A549 (cell line): Measurements from ENCODE around the gene SULF2. TPM values are rescaled to one million over a fixed set of nuclear protein-coding genes. Genes with fewer than 3 reads are reported as not detected.

ENCODE experiments used
- ATAC-seq, 2 experiments: fragments of 200-7000 bp in 1 of 2; fragments of >200 bp in 1 of 2; cut with Nextera tagmentation in 1 of 2; cut with Tn5 transposase in 1 of 2; 3 replicates each; pipeline versions ENCODE4 v1.8.0 to v1.9.1; 2018 to 2020; ENCODE audit warnings: mild to moderate bottlenecking in 1 of 2, moderate library complexity in 1 of 2
- CTCF ChIA-PET: fragments of 300-600 bp; sonication (Branson Sonifier 250); formaldehyde crosslinking; extraction: SDS; loops from one replicate; lab custom pipeline; 2021; ENCODE audit warnings: antibody characterized with exemption, inconsistent platforms; lab: Yijun Ruan, JAX
- POLR2A ChIA-PET: fragments of 350-600 bp; formaldehyde crosslinking; extraction: SDS; loops from one replicate; lab custom pipeline; 2021; ENCODE audit warnings: antibody characterized with exemption, inconsistent platforms; lab: Yijun Ruan, JAX
- DNase-seq, 2 experiments: peaks; one replicate each; pipeline versions ENCODE4 v3.0.0 to v3.0.0-alpha.2; 2011 to 2016; ENCODE audit warnings: low read depth in 1 of 2, low spot score in 1 of 2
- FAIRE-seq: peaks from 2 replicates; lab custom pipeline; 2011; peaks lifted over from hg19 to GRCh38; lab: Jason Lieb, UNC
- H3K27ac ChIP-seq, 2 experiments: fragments of >200 bp; sonication (Bioruptor Twin); formaldehyde crosslinking; 3 replicates each; pipeline ENCODE4 v1.5.1; 2016 to 2017
- H3K4me1 ChIP-seq: fragments of >200 bp; sonication (Bioruptor Twin); formaldehyde crosslinking; 3 replicates; pipeline ENCODE4 v1.6.1; 2016
- H3K4me2 ChIP-seq: fragments of >200 bp; sonication (Bioruptor Twin); formaldehyde crosslinking; 3 replicates; pipeline ENCODE4 v1.6.1; 2016
- H3K4me3 ChIP-seq: fragments of >200 bp; sonication (Bioruptor Twin); formaldehyde crosslinking; 3 replicates; pipeline ENCODE4 v1.5.1; 2016
- H3K9me3 ChIP-seq: fragments of >200 bp; sonication (Bioruptor Twin); formaldehyde crosslinking; 3 replicates; pipeline ENCODE4 v1.6.1; 2016
- BCL3 ChIP-seq: fragments of >200 bp; sonication (Bioruptor Twin); formaldehyde crosslinking; IDR thresholded peaks from 3 replicates; pipeline ENCODE4 v1.6.1; 2016
- BHLHE40 ChIP-seq: IDR thresholded peaks from 2 replicates; pipeline ENCODE4 v1.6.1; 2012; ENCODE audit warnings: low read depth, low read length, inconsistent platforms
- EHF ChIP-seq: fragments of 250-450 bp; sonication (Bioruptor Pico); IDR thresholded peaks from 2 replicates; pipeline ENCODE4 v1.5.0; 2020; ENCODE audit warnings: mild to moderate bottlenecking
- ELK1 ChIP-seq: fragments of 150-350 bp; IDR thresholded peaks from 2 replicates; pipeline ENCODE4 v1.6.1; 2014; ENCODE audit warnings: low read depth, mild to moderate bottlenecking, low read length
- ESRRA ChIP-seq: fragments of 150-350 bp; IDR thresholded peaks from 2 replicates; pipeline ENCODE4 v1.6.1; 2014; ENCODE audit warnings: mild to moderate bottlenecking, low read length, borderline replicate concordance
- GATA3 ChIP-seq: IDR thresholded peaks from 2 replicates; pipeline ENCODE4 v1.6.1; 2012; ENCODE audit warnings: borderline replicate concordance
- HEYL ChIP-seq: fragments of 250-450 bp; sonication (Bioruptor Pico); IDR thresholded peaks from 2 replicates; pipeline ENCODE4 v1.8.0; 2021; ENCODE audit warnings: mild to moderate bottlenecking, moderate library complexity
- HOXA7 ChIP-seq: fragments of 250-450 bp; sonication (Bioruptor Pico); IDR thresholded peaks from 2 replicates; pipeline ENCODE4 v1.5.0; 2020; ENCODE audit warnings: mild to moderate bottlenecking, moderate library complexity
- HOXB13 ChIP-seq: fragments of 250-450 bp; sonication (Bioruptor Pico); IDR thresholded peaks from 2 replicates; pipeline ENCODE4 v1.5.0; 2020; ENCODE audit warnings: low read depth, mild to moderate bottlenecking, moderate library complexity
- KDM5A ChIP-seq: fragments of 200-600 bp; sonication (generic); IDR thresholded peaks from 2 replicates; pipeline ENCODE4 v1.6.1; 2016; ENCODE audit warnings: antibody characterized with exemption, mild to moderate bottlenecking
- MAZ ChIP-seq: fragments of 150-350 bp; IDR thresholded peaks from 2 replicates; pipeline ENCODE4 v1.6.1; 2014; ENCODE audit warnings: antibody characterized with exemption, low read depth, low read length, borderline replicate concordance
- NFE2L2 ChIP-seq: fragments of 150-350 bp; conservative IDR thresholded peaks from 2 replicates; pipeline ENCODE4 v1.6.1; 2014; ENCODE audit warnings: low read length
- PBX3 ChIP-seq: IDR thresholded peaks from 2 replicates; pipeline ENCODE4 v1.6.1; 2012
- RARB ChIP-seq: fragments of 250-450 bp; sonication (Bioruptor Pico); IDR thresholded peaks from 2 replicates; pipeline ENCODE4 v1.8.0; 2021; ENCODE audit warnings: mild to moderate bottlenecking, moderate library complexity
- RNF2 ChIP-seq: fragments of 200-600 bp; sonication (generic); IDR thresholded peaks from 2 replicates; pipeline ENCODE4 v1.6.1; 2016; ENCODE audit warnings: low read depth, mild to moderate bottlenecking, antibody characterized with exemption, moderate library complexity, borderline replicate concordance
- ZFP36 ChIP-seq: fragments of 450-650 bp; IDR thresholded peaks from 2 replicates; pipeline ENCODE4 v1.6.1; 2014; ENCODE audit warnings: borderline replicate concordance; ENCODE audit not compliant: partially characterized antibody
- ZNF302 ChIP-seq: fragments of 250-450 bp; sonication (Bioruptor Pico); IDR thresholded peaks from 2 replicates; pipeline ENCODE4 v1.9.0; 2021; ENCODE audit warnings: inconsistent platforms, mild to moderate bottlenecking, moderate library complexity
- WGBS: methylation state at CpG from one replicate; pipeline ENCODE4 v1.1.6; 2017; ENCODE audit errors: missing lambda C conversion rate; 5-methylcytosine and 5-hydroxymethylcytosine counted together
- polyA plus RNA-seq, 4 experiments: library from polyadenylated mRNA; depleted of rRNA in 3 of 4; stranded (reverse); fragments of >200 nt; fragmentation: RNase III in 1 of 4; extraction: RNeasy Plus Mini Kit Qiagen cat#74134 plus additional on column Dnase treatment in 1 of 4; gene quantifications; 2 replicates in 3 of 4; 3 replicates in 1 of 4; pipeline ENCODE4 v1.2.3, GENCODE V29; 2011 to 2017

SULF2 gene
- polyA plus RNA-seq, 2 of the 4 experiments (the other 2 are of a cell fraction) = 5.8 to 16.8 TPM

- POLR2A ChIA-PET = no interaction called here
- Histone ChIP-seq H3K4me1 (no peaks in the 10 kb centered on the region), H3K9me3 (no peaks in the 10 kb centered on the region), H3K4me3 (no peak overlapping the region), H3K27ac (no peak overlapping the region), H3K4me2 (no peak overlapping the region)
- no peak for FAIRE-seq
- 64% methylated on average over 4 of the region's 4 CpGs for WGBS
- ATAC-seq = no peak
- no peak for DNase-seq
- TF ChIP-seq ESRRA (no peak), MAZ (no peak), HEYL (no peak), ELK1 (no peak), ZNF302 (CRISPR knock-in tag) (no peak), HOXA7 (CRISPR knock-in tag) (no peak), GATA3 (no peak), EHF (CRISPR knock-in tag) (no peak), NFE2L2 (no peak), RARB (CRISPR knock-in tag) (no peak)
- CTCF ChIA-PET = interaction anchor here (0.9 to 2.4 kb wide), 2 partner anchors 176 to 902 kb away, joined by 3 to 12 read pairs; no protein-coding TSS in a partner anchor
These were observed 66.1 kb downstream of the SULF2 start for GRCh38 chr20:47719211-47719610.

DNA sequence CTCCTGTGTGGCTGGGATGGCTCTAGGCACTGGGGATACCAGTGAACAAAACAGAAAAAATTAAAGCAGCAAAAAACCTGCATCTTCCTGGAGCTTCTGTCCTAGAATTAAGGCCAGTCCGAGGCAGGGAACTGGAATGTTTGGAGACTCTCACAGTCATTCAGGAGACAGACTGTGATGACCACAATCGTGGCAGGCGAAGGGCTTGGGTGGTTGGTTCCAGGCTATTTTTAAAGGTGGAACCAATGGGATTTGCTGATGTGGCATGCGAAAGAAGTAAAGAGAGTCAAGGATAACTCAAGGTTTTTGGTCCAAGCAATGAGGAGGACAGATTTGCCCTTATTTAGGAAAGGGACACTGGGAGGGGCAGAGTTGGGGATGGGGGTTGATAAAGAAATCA lies 66.9 kb downstream of the SULF2 start:
- Histone ChIP-seq H3K27ac (no peak overlapping the region), H3K4me3 (no peak overlapping the region), H3K4me1 (no peaks in the 10 kb centered on the region), H3K9me3 (no peaks in the 10 kb centered on the region), H3K4me2 (no peak overlapping the region)
- WGBS = 65% methylated on average over 4 of the region's 4 CpGs
- CTCF ChIA-PET = interaction anchor here (1.1 to 2.4 kb wide), 2 partner anchors 69 to 903 kb away, joined by 4 to 12 read pairs; no protein-coding TSS in a partner anchor
- DNase-seq = no peak
- TF ChIP-seq PBX3 (no peak), EHF (CRISPR knock-in tag) (no peak), BHLHE40 (no peak), HOXB13 (no peak), MAZ (no peak), KDM5A (no peak), BCL3 (no peak), ELK1 (no peak), ZFP36 (no peak)
- POLR2A ChIA-PET = no interaction called here
- no peak for ATAC-seq
- no peak for FAIRE-seq

DNA sequence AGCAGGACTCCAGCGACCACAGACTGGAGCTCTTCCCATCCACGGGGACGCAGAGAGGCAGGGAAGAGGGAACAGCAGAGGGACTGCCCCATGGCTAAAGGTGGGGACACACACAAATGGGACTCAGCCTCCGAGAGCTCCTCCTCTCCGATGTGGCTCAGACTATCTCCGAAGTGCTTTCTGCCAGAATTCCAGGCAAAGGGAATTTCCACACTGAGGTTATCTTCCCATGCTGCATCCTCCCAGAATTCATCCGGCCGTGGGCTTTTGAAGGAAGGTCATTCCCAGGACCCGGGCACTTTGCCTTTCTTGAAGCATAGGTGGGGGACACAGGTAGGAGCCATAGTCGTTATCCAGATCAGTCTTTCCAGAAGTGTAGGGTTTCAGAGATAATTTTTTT lies 67.9 kb downstream of the SULF2 start:
- CTCF ChIA-PET = interaction anchor here (0.7 to 2.4 kb wide), 5 partner anchors 8 to 904 kb away, joined by 3 to 12 read pairs (median 3); no protein-coding TSS in a partner anchor

More for the DNA sequence above, 67.9 kb downstream of the SULF2 start:
- DNase-seq = no peak
- H3K4me2 ChIP-seq = no peak overlapping the region
- TF ChIP-seq RNF2 = no peak
- POLR2A ChIA-PET = no interaction called here
- H3K4me1 ChIP-seq = no peaks in the 10 kb centered on the region
- no peak overlapping the region for H3K27ac ChIP-seq
- no peak for ATAC-seq
- H3K4me3 ChIP-seq = no peak overlapping the region
- FAIRE-seq = no peak
- no peaks in the 10 kb centered on the region for H3K9me3 ChIP-seq
- WGBS = 48% methylated on average over 10 of the region's 10 CpGs
